HEK293T (cell line): ENCODE results near the gene VSTM2B.

Experiments used
- CTCF ChIA-PET: fragments of 350-600 bp; formaldehyde crosslinking; extraction: SDS; loops from one replicate; lab custom pipeline; 2021; ENCODE audit warnings: antibody characterized with exemption, inconsistent platforms; lab: Yijun Ruan, JAX
- POLR2A ChIA-PET: fragments of 350-600 bp; formaldehyde crosslinking; extraction: SDS; loops from one replicate; lab custom pipeline; 2020; ENCODE audit warnings: antibody characterized with exemption, inconsistent platforms; lab: Yijun Ruan, JAX
- DNase-seq: peaks from one replicate; pipeline ENCODE4 v3.0.0; 2012; ENCODE audit warnings: mixed read lengths; ENCODE audit errors: extremely low spot score
- ARNT ChIP-seq: fragments of 450-650 bp; IDR thresholded peaks from 2 replicates; pipeline ENCODE4 v1.6.1; 2017; ENCODE audit warnings: mild to moderate bottlenecking
- BHLHE40 ChIP-seq: fragments of 450-650 bp; IDR thresholded peaks from 2 replicates; pipeline ENCODE4 v1.6.1; 2016; ENCODE audit warnings: mild to moderate bottlenecking, moderate library complexity, borderline replicate concordance
- CTBP1 ChIP-seq: fragments of 450-650 bp; IDR thresholded peaks from 2 replicates; pipeline ENCODE4 v1.6.1; 2016; ENCODE audit warnings: borderline replicate concordance
- ELF4 ChIP-seq: fragments of 450-650 bp; IDR thresholded peaks from 2 replicates; pipeline ENCODE4 v1.6.1; 2017; ENCODE audit warnings: antibody characterized with exemption
- FOXA1 ChIP-seq: fragments of 450-650 bp; IDR thresholded peaks from 2 replicates; pipeline ENCODE4 v1.6.1; 2016; ENCODE audit warnings: mild to moderate bottlenecking
- FOXK2 ChIP-seq: fragments of 450-650 bp; IDR thresholded peaks from 2 replicates; pipeline ENCODE4 v1.6.1; 2016; ENCODE audit warnings: mild to moderate bottlenecking
- FOXM1 ChIP-seq: fragments of 450-650 bp; IDR thresholded peaks from 2 replicates; pipeline ENCODE4 v1.6.1; 2017; ENCODE audit warnings: mild to moderate bottlenecking, borderline replicate concordance
- HDGF ChIP-seq: fragments of 450-650 bp; IDR thresholded peaks from 2 replicates; pipeline ENCODE4 v1.6.1; 2017; ENCODE audit warnings: antibody characterized with exemption, borderline replicate concordance
- L3MBTL2 ChIP-seq: fragments of 450-650 bp; conservative IDR thresholded peaks from 2 replicates; pipeline ENCODE4 v1.6.1; 2016; ENCODE audit warnings: mild to moderate bottlenecking
- LEF1 ChIP-seq: fragments of 450-650 bp; IDR thresholded peaks from 2 replicates; pipeline ENCODE4 v1.6.1; 2017; ENCODE audit warnings: mild to moderate bottlenecking, borderline replicate concordance
- NFRKB ChIP-seq: fragments of 450-650 bp; IDR thresholded peaks from 2 replicates; pipeline ENCODE4 v1.6.1; 2016; ENCODE audit warnings: mild to moderate bottlenecking, moderate library complexity
- SP1 ChIP-seq: fragments of 450-650 bp; IDR thresholded peaks from 2 replicates; pipeline ENCODE4 v1.6.1; 2017
- SUZ12 ChIP-seq: fragments of 450-650 bp; IDR thresholded peaks from 2 replicates; pipeline ENCODE4 v1.6.1; 2016; ENCODE audit warnings: mild to moderate bottlenecking
- TARDBP ChIP-seq: fragments of 450-650 bp; IDR thresholded peaks from 2 replicates; pipeline ENCODE4 v1.6.1; 2016
- ZNF384 ChIP-seq: fragments of 450-650 bp; IDR thresholded peaks from 2 replicates; pipeline ENCODE4 v1.6.1; 2016
- TF ChIP-seq, protein P1 (sequence below): fragments of 450-650 bp; IDR thresholded peaks from 2 replicates; pipeline ENCODE4 v1.6.1; 2016

VSTM2B gene

DNA sequence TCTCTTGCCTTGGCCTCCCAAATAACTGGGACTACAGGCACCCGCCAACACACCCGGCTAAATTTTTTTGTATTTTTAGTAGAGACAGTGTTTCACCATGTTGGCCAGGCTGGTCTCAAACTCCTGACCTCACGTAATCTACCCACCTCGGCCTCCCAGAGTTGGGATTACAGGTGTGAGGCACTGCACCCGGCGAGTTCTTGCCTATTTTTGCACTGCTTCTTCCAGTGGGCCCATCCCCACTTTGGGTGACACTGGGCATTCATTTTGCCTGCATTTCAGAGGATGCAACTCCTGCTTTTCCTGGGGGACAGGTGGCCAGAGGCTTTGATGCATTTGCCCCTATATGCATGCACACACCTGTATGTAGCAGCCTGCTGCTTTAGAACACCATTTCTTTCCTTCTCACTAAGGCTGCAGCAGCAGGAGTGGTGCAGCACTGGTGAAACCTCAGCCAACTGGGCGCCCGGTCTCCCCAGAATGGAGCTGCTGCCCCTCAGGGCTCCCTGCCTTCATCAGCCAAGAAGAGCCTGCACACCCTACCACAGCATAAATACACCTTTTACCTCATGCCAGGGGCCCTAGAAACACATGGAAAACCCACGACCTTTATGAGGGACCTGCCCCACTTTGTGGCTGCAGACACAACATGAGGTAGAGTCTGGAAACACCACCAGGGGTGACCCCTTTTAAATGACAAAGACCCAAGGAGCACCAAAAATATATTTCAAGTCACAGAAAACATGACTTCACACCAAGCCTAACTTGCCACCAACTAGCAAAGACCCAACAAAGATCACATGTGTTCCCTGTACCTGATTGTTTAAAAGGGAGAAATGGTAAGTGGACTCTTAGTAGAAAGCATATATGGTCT, 43.5 kb downstream of the VSTM2B start:
- ChIA-PET CTCF (no interaction called here), POLR2A (no interaction called here)
- TF ChIP-seq SP1 (no peak), ARNT (no peak), FOXM1 (no peak), ZNF384 (no peak), NFRKB (no peak), CTBP1 (no peak)
- no peak for DNase-seq

DNA sequence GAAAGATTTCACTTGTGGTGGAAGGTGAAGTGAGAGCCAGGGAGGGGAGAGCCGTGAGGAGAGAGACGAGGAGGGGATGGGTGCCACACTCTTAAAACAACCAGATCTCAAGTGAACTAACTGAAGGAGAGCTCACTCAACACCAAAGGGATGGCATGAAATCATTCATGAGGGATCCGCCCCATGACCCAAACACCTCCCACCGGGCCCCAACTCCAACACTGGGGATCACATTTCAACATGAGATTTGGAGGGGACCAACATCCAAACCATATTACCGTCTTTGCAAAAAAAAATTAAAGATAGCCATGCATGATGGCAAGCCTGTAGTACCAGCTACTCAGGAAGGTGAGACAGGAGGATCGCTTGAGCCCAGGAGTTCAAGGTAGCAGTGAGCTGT, 45.4 kb downstream of the VSTM2B start:
- TF ChIP-seq FOXK2 (no peak), BHLHE40 (no peak), SUZ12 (no peak), L3MBTL2 (no peak), SP1 (no peak), NFRKB (no peak), TARDBP (no peak), ARNT (no peak), ZNF384 (no peak), LEF1 (no peak), HDGF (no peak), ELF4 (no peak), FOXA1 (no peak), CTBP1 (no peak), FOXM1 (no peak)
- TF ChIP-seq, protein P1, sequence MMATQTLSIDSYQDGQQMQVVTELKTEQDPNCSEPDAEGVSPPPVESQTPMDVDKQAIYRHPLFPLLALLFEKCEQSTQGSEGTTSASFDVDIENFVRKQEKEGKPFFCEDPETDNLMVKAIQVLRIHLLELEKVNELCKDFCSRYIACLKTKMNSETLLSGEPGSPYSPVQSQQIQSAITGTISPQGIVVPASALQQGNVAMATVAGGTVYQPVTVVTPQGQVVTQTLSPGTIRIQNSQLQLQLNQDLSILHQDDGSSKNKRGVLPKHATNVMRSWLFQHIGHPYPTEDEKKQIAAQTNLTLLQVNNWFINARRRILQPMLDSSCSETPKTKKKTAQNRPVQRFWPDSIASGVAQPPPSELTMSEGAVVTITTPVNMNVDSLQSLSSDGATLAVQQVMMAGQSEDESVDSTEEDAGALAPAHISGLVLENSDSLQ, result no peak
- POLR2A ChIA-PET, result no interaction called here
- CTCF ChIA-PET, result no interaction called here
- no peak for DNase-seq

DNA sequence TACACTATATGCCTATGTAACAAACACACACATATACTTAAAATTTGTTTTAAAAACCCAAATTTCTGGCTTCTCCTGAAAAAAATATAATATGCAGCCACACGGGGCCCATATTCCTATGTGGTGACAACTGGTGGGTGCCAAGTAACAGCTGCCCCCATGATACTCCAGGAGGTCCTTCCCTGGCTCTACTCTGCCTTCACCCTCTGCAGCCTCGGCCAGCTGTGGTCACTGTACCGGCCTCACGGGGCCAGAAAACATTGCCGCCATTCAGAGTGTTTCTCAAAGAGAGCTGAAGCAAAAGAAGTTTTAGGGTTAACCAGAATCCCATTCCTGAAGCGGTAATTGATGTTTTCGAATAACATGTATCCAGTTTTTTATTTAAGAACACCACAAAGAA, 47.7 kb downstream of the VSTM2B start:
- ChIA-PET POLR2A (no interaction called here), CTCF (interaction anchor here (1.8 kb wide), 1 partner anchor 45 kb away, joined by 6 read pairs; no protein-coding TSS in a partner anchor)
- no peak for DNase-seq
- no peak for TF ChIP-seq HDGF
- no peak for TF ChIP-seq ZNF384
- TF ChIP-seq FOXA1, result no peak
- TF ChIP-seq ARNT, result no peak
- TF ChIP-seq SP1, result no peak
- no peak for TF ChIP-seq CTBP1
- TF ChIP-seq L3MBTL2, result no peak
- TF ChIP-seq FOXK2, result no peak
- TF ChIP-seq, protein P1, result no peak
- no peak for TF ChIP-seq FOXM1
- TF ChIP-seq ELF4, result no peak
- no peak for TF ChIP-seq TARDBP
- TF ChIP-seq LEF1, result no peak

- TF ChIP-seq, protein P1, result 0 out of 2 replicates have a peak, but pooled peaks have one; percentile 20
- no peak for TF ChIP-seq ELF4
- TF ChIP-seq ZNF384, result no peak
- ChIA-PET POLR2A (interaction anchor here (0.9 kb wide), 1 partner anchor 31 kb away, joined by 3 read pairs; the partner anchor contains the start of gene POP4), CTCF (no interaction called here)
- DNase-seq, result no peak
These were observed 48.7 kb downstream of the VSTM2B start for GRCh38 chr19:29574510-29574909.

DNA sequence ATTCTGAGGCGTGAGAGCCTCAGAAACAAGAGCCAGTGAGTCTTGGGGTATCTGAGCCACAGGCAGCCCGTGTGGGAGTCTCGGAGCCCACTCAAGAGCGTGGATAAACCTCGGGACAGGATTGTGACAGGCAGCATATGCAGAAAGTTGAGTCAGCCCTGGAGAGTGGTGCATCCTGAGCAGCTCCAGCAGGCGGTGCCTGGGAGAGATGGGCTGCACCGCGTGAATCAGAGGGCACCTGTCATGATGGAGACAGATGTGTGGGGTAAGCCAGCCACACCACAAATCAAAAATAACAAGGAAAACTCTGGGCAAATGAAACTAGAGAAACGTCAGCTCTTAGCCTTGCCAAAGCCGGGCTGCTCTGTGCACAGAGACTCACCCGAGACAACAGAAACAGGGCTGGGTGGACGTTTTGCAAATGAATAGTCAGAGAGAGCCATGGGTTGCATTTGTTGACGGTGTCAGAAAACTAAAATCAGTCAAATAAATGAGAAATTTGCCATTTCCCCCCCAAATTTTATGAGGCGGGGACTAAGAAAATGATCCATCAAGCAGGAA, 50.3 kb downstream of the VSTM2B start:
- TF ChIP-seq CTBP1, result no peak
- no peak for TF ChIP-seq NFRKB
- TF ChIP-seq LEF1, result no peak
- TF ChIP-seq ARNT, result no peak
- TF ChIP-seq FOXK2, result no peak
- TF ChIP-seq SUZ12, result no peak
- TF ChIP-seq, protein P1, result no peak
- TF ChIP-seq TARDBP, result no peak
- no peak for TF ChIP-seq BHLHE40
- TF ChIP-seq ZNF384, result no peak
- no peak for TF ChIP-seq FOXM1
- no peak for TF ChIP-seq ELF4
- CTCF ChIA-PET, result interaction anchor here (0.6 to 1.3 kb wide), 2 partner anchors 48 to 66 kb away, joined by 3 read pairs; no protein-coding TSS in a partner anchor
- DNase-seq, result no peak
- POLR2A ChIA-PET, result no interaction called here
